Common myeloid progenitor, CD34-positive (primary cell): ENCODE data around the gene ZCCHC24.
A peak's percentile ranks its signal among the peaks of the same experiment; 100 is the strongest.

Source experiments
- CTCF ChIA-PET: fragments of 350-600 bp; sonication (Branson Sonifier 250); formaldehyde crosslinking; loops from one replicate; lab custom pipeline; 2021; ENCODE audit warnings: antibody characterized with exemption; lab: Charles Lee
- POLR2A ChIA-PET: fragments of 350-600 bp; sonication (Branson Sonifier 250); formaldehyde crosslinking; loops from one replicate; lab custom pipeline; 2021; ENCODE audit warnings: antibody characterized with exemption; lab: Charles Lee
- DNase-seq, 3 donors: peaks; one replicate each; pipeline versions ENCODE4 v3.0.0 to v3.0.0-alpha.2; 2013
- H3K27ac ChIP-seq, 2 experiments: 1 replicate in 1 of 2; 2 replicates in 1 of 2; pipeline ENCODE4 v1.7.0; 2013; ENCODE audit warnings: inconsistent platforms in 2 of 2, low read length in 2 of 2, mild to moderate bottlenecking in 2 of 2, low read depth in 1 of 2, moderate library complexity in 1 of 2; ENCODE audit not compliant: severe bottlenecking in 2 of 2, insufficient read depth in 1 of 2, poor library complexity in 1 of 2
- H3K27me3 ChIP-seq, 5 experiments: replicated peaks in 2 of 5; 1 replicate in 3 of 5; 2 replicates in 2 of 5; pipeline versions ENCODE4 v1.6.1 to v1.7.0; 2013; ENCODE audit warnings: low read length in 4 of 5, mild to moderate bottlenecking in 2 of 5, moderate library complexity in 2 of 5, inconsistent platforms in 1 of 5; ENCODE audit not compliant: insufficient read depth in 5 of 5, control insufficient read depth in 4 of 5
- H3K36me3 ChIP-seq, 4 experiments: 1 replicate in 2 of 4; 2 replicates in 2 of 4; pipeline versions ENCODE4 v1.6.1 to v1.7.0; 2013; ENCODE audit warnings: low read length in 3 of 4, control low read depth in 1 of 4, mild to moderate bottlenecking in 1 of 4; ENCODE audit not compliant: control insufficient read depth in 4 of 4, insufficient read depth in 4 of 4
- H3K4me1 ChIP-seq, 4 experiments: 1 replicate in 3 of 4; 2 replicates in 1 of 4; pipeline versions ENCODE4 v1.6.1 to v1.7.1; 2013; ENCODE audit warnings: low read length in 3 of 4, mild to moderate bottlenecking in 3 of 4, control low read depth in 1 of 4, inconsistent platforms in 1 of 4, moderate library complexity in 1 of 4; ENCODE audit not compliant: control insufficient read depth in 4 of 4, insufficient read depth in 4 of 4; ENCODE audit errors: control extremely low read depth in 1 of 4
- H3K4me3 ChIP-seq, 7 experiments: 1 replicate in 4 of 7; 2 replicates in 3 of 7; pipeline versions ENCODE4 v1.5.1 to v1.7.0; 2013; ENCODE audit warnings: mild to moderate bottlenecking in 7 of 7, low read length in 6 of 7, moderate library complexity in 6 of 7, inconsistent platforms in 2 of 7, low read depth in 2 of 7, control low read depth in 1 of 7; ENCODE audit not compliant: insufficient read depth in 4 of 7, control insufficient read depth in 1 of 7; ENCODE audit errors: extremely low read depth in 1 of 7
- H3K9me3 ChIP-seq, 5 experiments: 1 replicate in 4 of 5; 2 replicates in 1 of 5; pipeline versions ENCODE4 v1.6.1 to v1.7.1; 2013; ENCODE audit warnings: low read length in 4 of 5, mild to moderate bottlenecking in 2 of 5, inconsistent platforms in 1 of 5, low read depth in 1 of 5, moderate library complexity in 1 of 5; ENCODE audit not compliant: control insufficient read depth in 4 of 5, insufficient read depth in 2 of 5; ENCODE audit errors: control extremely low read depth in 1 of 5
- WGBS: methylation state at CpG from one replicate; pipeline ENCODE4 v1.1.5; 2013; ENCODE audit not compliant: insufficient coverage; 5-methylcytosine and 5-hydroxymethylcytosine counted together

The ZCCHC24 gene

GRCh38 chr10:79443338-79444198 is 1.9 kb downstream of the ZCCHC24 start:
- peaks cover 7 to 39% (median 35%) of the 10 kb centered on the region in 4 experiments for H3K4me1 ChIP-seq
- 55% methylated on average over 8 of the region's 11 CpGs for WGBS
- peak overlapping the region in 6 of 7 experiments; percentile 50 to 84 (median 68) for H3K4me3 ChIP-seq
- CTCF ChIA-PET: interaction anchor here (0.9 to 2.2 kb wide), 2 partner anchors 13 to 24 kb away, joined by 3 to 8 read pairs; no protein-coding TSS in a partner anchor
- DNase-seq: no peak
- no peaks in the 10 kb centered on the region for H3K36me3 ChIP-seq
- H3K9me3 ChIP-seq: no peaks in the 10 kb centered on the region
- peaks cover 0 to 14% (median 6%) of the 10 kb centered on the region in 5 experiments for H3K27me3 ChIP-seq
- no peak overlapping the region for H3K27ac ChIP-seq
- POLR2A ChIA-PET: no interaction called here

DNA sequence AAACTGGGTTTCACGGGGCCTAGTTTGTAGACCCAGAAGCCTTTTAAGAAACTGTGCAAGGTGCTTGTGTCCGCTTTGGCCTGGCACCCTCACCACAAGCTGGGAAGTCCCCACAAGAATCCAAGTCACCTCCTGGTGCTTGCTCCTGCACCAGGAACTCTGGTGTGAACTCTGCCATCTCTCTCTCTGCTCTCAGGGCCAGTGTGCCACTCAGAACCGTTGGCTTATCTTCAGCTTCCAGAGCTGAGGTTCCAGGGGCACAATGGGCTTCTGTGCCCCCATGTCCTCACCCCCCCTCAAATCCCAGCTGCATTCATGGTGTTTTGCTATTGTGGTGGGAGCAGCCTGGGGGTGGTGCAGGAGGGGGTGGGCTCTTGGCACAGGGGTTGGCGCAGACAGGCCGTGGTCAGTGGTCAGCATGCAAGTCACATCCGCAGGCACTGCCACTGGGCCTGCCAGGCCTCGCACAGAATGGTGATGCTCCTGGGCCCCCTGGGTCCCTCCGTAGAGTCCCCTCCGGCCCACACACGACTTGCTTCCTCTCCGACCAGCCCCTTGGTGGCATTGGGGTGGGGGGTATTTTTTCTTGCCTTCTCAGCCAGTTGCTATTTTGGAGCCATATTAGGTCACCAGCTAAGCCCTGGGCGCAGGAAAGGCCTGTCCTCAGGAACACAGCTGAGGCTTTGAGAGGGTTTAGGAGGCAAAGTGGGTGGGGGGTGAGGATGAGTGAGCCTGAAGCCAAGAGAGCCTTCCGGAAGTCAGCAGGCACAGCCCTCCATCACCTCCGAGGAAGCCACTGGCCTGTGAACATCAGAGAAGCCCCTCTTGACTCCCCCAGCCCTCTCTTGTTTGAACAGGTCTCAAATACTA is 3.0 kb downstream of the ZCCHC24 start:
- Histone ChIP-seq H3K9me3 (no peaks in the 10 kb centered on the region), H3K4me1 (peaks cover 7 to 39% (median 35%) of the 10 kb centered on the region in 4 experiments), H3K36me3 (no peaks in the 10 kb centered on the region), H3K27me3 (peaks cover 0 to 14% (median 4%) of the 10 kb centered on the region in 5 experiments), H3K27ac (no peak overlapping the region), H3K4me3 (no peak overlapping the region)
- CTCF ChIA-PET: interaction anchor here (2.2 kb wide), 1 partner anchor 18 kb away, joined by 7 read pairs; no protein-coding TSS in a partner anchor
- 100% methylated on average over 3 of the region's 14 CpGs for WGBS
- POLR2A ChIA-PET: no interaction called here
- DNase-seq: no peak

GRCh38 chr10:79441433-79441832 is 4.0 kb downstream of the ZCCHC24 start:
- no CpG with 5 or more reads among the region's 1 CpG for WGBS
- ChIA-PET POLR2A (interaction anchor here (0.6 kb wide), 1 partner anchor 123 kb away, joined by 5 read pairs; no protein-coding TSS in a partner anchor), CTCF (interaction anchor here (1.0 to 2.2 kb wide), 3 partner anchors 14 to 26 kb away, joined by 3 to 8 read pairs (median 7); no protein-coding TSS in a partner anchor)
- H3K36me3 ChIP-seq: no peaks in the 10 kb centered on the region
- peaks cover 7 to 36% (median 32%) of the 10 kb centered on the region in 4 experiments for H3K4me1 ChIP-seq
- H3K27me3 ChIP-seq: peaks cover 0 to 14% (median 3%) of the 10 kb centered on the region in 5 experiments
- no peak overlapping the region for H3K27ac ChIP-seq
- DNase-seq: no peak
- no peaks in the 10 kb centered on the region for H3K9me3 ChIP-seq
- no peak overlapping the region for H3K4me3 ChIP-seq

DNA sequence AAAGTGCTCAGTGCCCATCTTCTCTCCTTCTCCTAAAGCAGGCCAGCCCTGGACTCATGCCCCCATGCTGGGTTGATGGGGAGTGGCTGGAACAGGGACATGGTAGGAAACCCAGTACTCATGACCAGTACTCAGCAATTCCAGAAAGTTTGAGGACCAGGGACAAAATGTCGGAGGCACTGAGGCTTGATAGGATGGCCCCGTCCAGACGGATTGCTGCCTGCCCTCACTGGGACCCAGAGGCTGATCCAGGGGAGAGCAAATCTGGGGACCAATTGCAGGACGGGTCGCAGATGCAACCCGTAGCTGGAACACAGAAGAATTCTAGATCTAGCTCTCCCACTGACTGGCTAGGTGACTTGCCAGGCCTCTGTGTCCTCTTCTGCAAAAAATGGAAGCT is 5.1 kb downstream of the ZCCHC24 start:
- Histone ChIP-seq H3K4me3 (no peak overlapping the region), H3K36me3 (no peaks in the 10 kb centered on the region), H3K27ac (no peak overlapping the region), H3K4me1 (peaks cover 7 to 31% (median 26%) of the 10 kb centered on the region in 4 experiments), H3K27me3 (peaks cover 0 to 14% (median 3%) of the 10 kb centered on the region in 5 experiments), H3K9me3 (no peaks in the 10 kb centered on the region)
- no peak for DNase-seq
- POLR2A ChIA-PET: interaction anchor here (0.6 to 0.8 kb wide), 2 partner anchors 25 to 40 kb away, joined by 4 to 6 read pairs; no protein-coding TSS in a partner anchor
- 96% methylated on average over 6 of the region's 6 CpGs for WGBS
- CTCF ChIA-PET: interaction anchor here (1.5 to 2.2 kb wide), 2 partner anchors 20 to 28 kb away, joined by 7 to 8 read pairs; no protein-coding TSS in a partner anchor

GRCh38 chr10:79438699-79439085 is 6.7 kb downstream of the ZCCHC24 start:
- WGBS: 92% methylated on average over 3 of the region's 3 CpGs
- no peak for DNase-seq
- H3K27ac ChIP-seq: no peak overlapping the region
- H3K4me3 ChIP-seq: no peak overlapping the region
- H3K9me3 ChIP-seq: no peaks in the 10 kb centered on the region
- peaks cover 6 to 18% (median 13%) of the 10 kb centered on the region in 4 experiments for H3K4me1 ChIP-seq
- CTCF ChIA-PET: interaction anchor here (0.6 to 2.0 kb wide), 7 partner anchors 9 to 65 kb away, joined by 3 to 6 read pairs (median 3); no protein-coding TSS in a partner anchor
- H3K27me3 ChIP-seq: peaks cover 0 to 14% (median 3%) of the 10 kb centered on the region in 5 experiments
- H3K36me3 ChIP-seq: no peaks in the 10 kb centered on the region
- POLR2A ChIA-PET: no interaction called here

- Histone ChIP-seq H3K27ac (no peak overlapping the region), H3K4me3 (no peak overlapping the region), H3K36me3 (no peaks in the 10 kb centered on the region), H3K4me1 (peaks cover 3 to 14% (median 8%) of the 10 kb centered on the region in 4 experiments), H3K9me3 (no peaks in the 10 kb centered on the region), H3K27me3 (peaks cover 0 to 14% (median 3%) of the 10 kb centered on the region in 5 experiments)
- CTCF ChIA-PET: interaction anchor here (0.6 to 2.0 kb wide), 6 partner anchors 8 to 52 kb away, joined by 3 to 6 read pairs (median 3); no protein-coding TSS in a partner anchor
- no peak for DNase-seq
- POLR2A ChIA-PET: interaction anchor here (0.5 to 0.7 kb wide), 2 partner anchors 63 to 66 kb away, joined by 3 to 4 read pairs; no protein-coding TSS in a partner anchor
- 93% methylated on average over 16 of the region's 16 CpGs for WGBS
Measured at GRCh38 chr10:79438021-79438698, 7.3 kb downstream of the ZCCHC24 start.
